Kidney (tissue), 14 donors: Measurements from ENCODE around the gene RRAD. TPM values are rescaled to one million over a fixed set of nuclear protein-coding genes. Genes with fewer than 3 reads are reported as not detected.
"Not testable (repeated sequence)": the region's sequence is repeated elsewhere in the genome, so short reads cannot be mapped to it uniquely, and the experiment has no call there.

Experiments used
- DNase-seq, 5 donors: peaks; one replicate each; pipeline ENCODE4 v3.0.0-alpha.2; 2013 to 2020
- FAIRE-seq: peaks from 2 replicates; lab custom pipeline; 2012; peaks lifted over from hg19 to GRCh38; lab: Jason Lieb, UNC
- H3K27ac ChIP-seq, 2 donors: one replicate each; pipeline ENCODE4 v1.7.0; 2013; ENCODE audit warnings: low read depth in 2 of 2, low read length in 2 of 2, inconsistent platforms in 1 of 2
- H3K27me3 ChIP-seq: one replicate; pipeline ENCODE4 v1.7.1; 2013; ENCODE audit warnings: low read length, inconsistent platforms; ENCODE audit not compliant: control insufficient read depth, insufficient read depth
- H3K36me3 ChIP-seq, 3 donors: one replicate each; pipeline versions ENCODE4 v1.7.0 to v1.7.1; 2013; ENCODE audit warnings: low read length in 3 of 3, control low read depth in 1 of 3, inconsistent platforms in 1 of 3; ENCODE audit not compliant: insufficient read depth in 3 of 3, control insufficient read depth in 2 of 3
- H3K4me1 ChIP-seq, 3 donors: one replicate each; pipeline versions ENCODE4 v1.7.0 to v1.7.1; 2013; ENCODE audit warnings: low read length in 3 of 3, inconsistent platforms in 1 of 3, low read depth in 1 of 3; ENCODE audit not compliant: control insufficient read depth in 2 of 3, insufficient read depth in 2 of 3
- H3K4me3 ChIP-seq, 3 donors: one replicate each; pipeline versions ENCODE4 v1.7.0 to v1.8.1; 2013; ENCODE audit warnings: low read length in 3 of 3, control low read depth in 1 of 3, inconsistent platforms in 1 of 3
- H3K9ac ChIP-seq, 3 donors: one replicate each; pipeline versions ENCODE4 v1.7.0 to v1.7.1; 2013; ENCODE audit warnings: low read length in 3 of 3, control low read depth in 1 of 3, inconsistent platforms in 1 of 3
- H3K9me3 ChIP-seq, 3 donors: one replicate each; pipeline versions ENCODE4 v1.7.0 to v1.7.1; 2013; ENCODE audit warnings: low read length in 3 of 3, control low read depth in 1 of 3, inconsistent platforms in 1 of 3; ENCODE audit not compliant: control insufficient read depth in 2 of 3, insufficient read depth in 1 of 3
- intact Hi-C: fragments of 100-400 bp; cut with DNase I; formaldehyde crosslinking; loops from one replicate; pipeline ENCODE4 v1.11.1; 2022
- polyA plus RNA-seq: library from polyadenylated mRNA; stranded (reverse); fragments of 350-450 nt; fragmentation: Illumina TruSeq; extraction: RNeasy Lipid Tissue Mini Kit (QIAGEN cat#74804); gene quantifications from one replicate; pipeline ENCODE4 v1.2.3, GENCODE V29; 2014; ENCODE audit warnings: low read depth, low replicate concordance; ENCODE audit not compliant: insufficient read depth
- total RNA-seq: library from RNA; stranded (reverse); fragmentation: NEBNext Ultra II Directional; extraction: Animal tissue kit (Norgen Biotek cat#: 25700); gene quantifications from one replicate; pipeline ENCODE4 v1.2.1, GENCODE V29; 2021
- TF ChIP-seq, protein P1 (sequence below): IDR thresholded peaks from 3 replicates; pipeline ENCODE4 v1.5.1; 2012; ENCODE audit warnings: mild to moderate bottlenecking, moderate library complexity, borderline replicate concordance; ENCODE audit not compliant: insufficient read depth; ENCODE audit errors: extremely low read depth
- donor health status: control.
- donor health status: control.
- donor health status: control.
- donor health status: control.
- donor health status: control.
- donor health status: DM: yes; HTN: yes; CAD: no.
- donor health status: Normal renal cell carcinoma (clear cell type).

RRAD gene
- total and polyA plus RNA-seq, 2 donors from 2014 or later, result 14.3 to 90.9 TPM

GRCh38 chr16:66960270-66960669 is 34.9 kb upstream of the RRAD start:
- FAIRE-seq (no peak), DNase-seq (no peak)
- Histone ChIP-seq H3K4me1 (peaks cover 0 to 12% (median 7%) of the 10 kb centered on the region in 3 donors), H3K4me3 (no peak overlapping the region), H3K9ac (no peak overlapping the region), H3K27me3 (no peaks in the 10 kb centered on the region), H3K9me3 (no peaks in the 10 kb centered on the region), H3K36me3 (no peaks in the 10 kb centered on the region), H3K27ac (no peak overlapping the region)
- TF ChIP-seq, protein P1, sequence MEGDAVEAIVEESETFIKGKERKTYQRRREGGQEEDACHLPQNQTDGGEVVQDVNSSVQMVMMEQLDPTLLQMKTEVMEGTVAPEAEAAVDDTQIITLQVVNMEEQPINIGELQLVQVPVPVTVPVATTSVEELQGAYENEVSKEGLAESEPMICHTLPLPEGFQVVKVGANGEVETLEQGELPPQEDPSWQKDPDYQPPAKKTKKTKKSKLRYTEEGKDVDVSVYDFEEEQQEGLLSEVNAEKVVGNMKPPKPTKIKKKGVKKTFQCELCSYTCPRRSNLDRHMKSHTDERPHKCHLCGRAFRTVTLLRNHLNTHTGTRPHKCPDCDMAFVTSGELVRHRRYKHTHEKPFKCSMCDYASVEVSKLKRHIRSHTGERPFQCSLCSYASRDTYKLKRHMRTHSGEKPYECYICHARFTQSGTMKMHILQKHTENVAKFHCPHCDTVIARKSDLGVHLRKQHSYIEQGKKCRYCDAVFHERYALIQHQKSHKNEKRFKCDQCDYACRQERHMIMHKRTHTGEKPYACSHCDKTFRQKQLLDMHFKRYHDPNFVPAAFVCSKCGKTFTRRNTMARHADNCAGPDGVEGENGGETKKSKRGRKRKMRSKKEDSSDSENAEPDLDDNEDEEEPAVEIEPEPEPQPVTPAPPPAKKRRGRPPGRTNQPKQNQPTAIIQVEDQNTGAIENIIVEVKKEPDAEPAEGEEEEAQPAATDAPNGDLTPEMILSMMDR, result no peak
- intact Hi-C loops, result no loop called here

DNA sequence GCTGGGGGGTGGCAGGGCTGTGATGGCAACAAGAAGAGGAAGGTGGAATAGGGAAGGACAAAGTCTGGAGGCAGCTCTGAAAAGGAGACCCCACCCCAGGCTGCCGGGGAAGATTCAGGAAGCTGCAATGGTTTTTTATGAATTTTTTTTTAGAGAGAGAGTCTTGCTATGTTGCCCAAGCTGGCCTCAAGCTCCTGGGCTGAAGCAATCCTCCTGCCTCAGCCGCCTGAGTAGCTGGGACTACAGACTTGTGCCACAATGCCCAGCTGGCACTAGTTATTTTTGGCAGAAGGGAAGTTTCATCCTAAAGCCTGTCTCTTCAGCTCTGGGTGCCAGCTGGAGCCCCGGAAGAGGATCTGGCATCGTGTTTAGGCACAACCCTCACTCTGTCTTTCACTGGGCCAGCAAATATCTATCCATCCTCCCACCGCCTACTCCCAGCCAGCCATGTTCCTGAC is 34.4 kb upstream of the RRAD start:
- no peak for FAIRE-seq
- Histone ChIP-seq H3K27me3 (no peaks in the 10 kb centered on the region), H3K4me1 (peaks cover 0 to 12% (median 7%) of the 10 kb centered on the region in 3 donors), H3K9ac (no peak overlapping the region), H3K27ac (no peak overlapping the region), H3K36me3 (no peaks in the 10 kb centered on the region), H3K9me3 (no peaks in the 10 kb centered on the region), H3K4me3 (no peak overlapping the region)
- DNase-seq, result no peak
- TF ChIP-seq, protein P1, result no peak
- intact Hi-C loops, result no loop called here

DNA sequence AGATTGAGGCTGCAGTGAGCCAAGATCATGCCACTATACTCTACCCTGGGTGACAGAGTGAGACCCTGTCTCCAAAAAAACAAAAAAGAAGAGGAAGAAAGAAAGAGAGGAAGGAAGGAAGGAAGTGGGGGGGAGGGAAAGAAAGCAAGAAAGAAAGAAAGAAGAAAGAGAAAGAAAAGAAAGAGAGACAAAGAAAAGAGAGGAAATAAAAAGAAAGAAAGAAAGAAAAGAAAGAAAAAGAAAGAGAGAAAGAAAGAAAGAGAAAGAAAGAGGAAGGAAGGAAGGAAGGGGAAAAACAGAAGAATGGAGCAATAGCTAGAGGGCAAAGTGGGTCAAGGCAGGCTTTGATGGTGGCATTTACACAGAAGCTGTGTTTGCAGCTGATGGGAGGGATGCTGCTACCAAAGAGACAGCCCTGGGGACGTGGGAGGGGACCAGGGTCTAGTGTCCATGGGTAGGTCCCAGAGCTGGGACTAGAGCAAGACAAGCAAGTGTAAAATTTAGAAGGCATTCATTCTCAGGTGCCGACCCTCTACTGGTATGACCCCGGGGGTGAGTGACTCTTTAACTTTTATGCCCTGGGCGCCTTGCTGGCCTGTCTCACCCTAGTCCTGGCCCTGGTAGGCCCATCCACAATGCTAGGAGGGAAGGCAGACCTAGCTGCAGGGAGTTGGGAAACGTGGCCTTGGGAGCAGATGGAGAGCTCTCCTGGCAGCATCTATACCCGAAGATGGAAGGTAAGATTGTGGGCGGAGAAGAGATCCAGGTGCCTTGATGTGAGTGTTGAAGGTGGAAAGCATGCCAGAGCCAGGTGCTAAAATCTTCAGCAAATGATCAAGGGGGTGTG is 33.7 kb upstream of the RRAD start:
- Histone ChIP-seq H3K27ac (no peak overlapping the region), H3K27me3 (no peaks in the 10 kb centered on the region), H3K4me1 (peaks cover 0 to 9% (median 7%) of the 10 kb centered on the region in 3 donors), H3K4me3 (no peak overlapping the region), H3K36me3 (no peaks in the 10 kb centered on the region), H3K9me3 (no peaks in the 10 kb centered on the region), H3K9ac (no peak overlapping the region)
- no peak for FAIRE-seq
- intact Hi-C loops, result no loop called here
- DNase-seq, result no peak
- TF ChIP-seq, protein P1, result no peak

DNA sequence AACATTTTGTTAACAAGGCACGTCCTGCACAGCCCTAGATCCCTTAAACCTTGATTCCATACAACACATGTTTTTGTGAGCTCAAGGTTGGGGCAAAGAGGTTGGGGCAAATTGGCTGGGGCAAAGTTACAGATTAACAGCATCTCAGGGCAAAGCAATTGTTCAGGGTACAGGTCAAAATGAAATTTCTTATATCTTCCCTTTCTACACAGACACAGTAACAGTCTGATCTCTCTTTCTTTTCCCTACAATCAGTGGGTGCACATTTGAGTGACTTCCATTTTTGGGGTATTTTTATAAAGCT is 30.8 kb upstream of the RRAD start:
- H3K9ac ChIP-seq, H3K36me3 ChIP-seq, DNase-seq, H3K4me3 ChIP-seq, H3K27me3 ChIP-seq, H3K4me1 ChIP-seq, H3K9me3 ChIP-seq, FAIRE-seq, intact Hi-C loops: not testable (repeated sequence)
- H3K27ac ChIP-seq, result peak overlapping the region; percentile 32 to 37

GRCh38 chr16:66955363-66956153 is 30.2 kb upstream of the RRAD start:
- H3K9me3 ChIP-seq, H3K36me3 ChIP-seq, H3K4me1 ChIP-seq, FAIRE-seq, DNase-seq, H3K4me3 ChIP-seq, intact Hi-C loops, H3K27me3 ChIP-seq: not testable (repeated sequence)
- Histone ChIP-seq H3K9ac (peak overlapping the region in 1 of 3 donors; percentile 12), H3K27ac (peak overlapping the region; percentile 32 to 41)
